Vagina (tissue), 2 donors: ENCODE measurements around the gene JPT2. TPM values are rescaled to one million over a fixed set of nuclear protein-coding genes. Genes with fewer than 3 reads are reported as not detected.

Experiments used
- DNase-seq, 2 donors: peaks; one replicate each; pipeline ENCODE4 v3.0.0-alpha.2; 2017; ENCODE audit errors: extremely low spot score in 2 of 2
- H3K27ac ChIP-seq: fragments of 200-600 bp; sonication (generic); one replicate; pipeline ENCODE4 v1.5.1; 2019
- H3K27me3 ChIP-seq: fragments of 200-600 bp; sonication (generic); one replicate; pipeline ENCODE4 v1.5.1; 2019
- H3K36me3 ChIP-seq, 2 donors: fragments of 200-600 bp; sonication (generic); one replicate each; pipeline ENCODE4 v1.5.1; 2017 to 2019
- H3K4me1 ChIP-seq: fragments of 200-600 bp; sonication (generic); one replicate; pipeline ENCODE4 v1.5.1; 2019
- H3K4me3 ChIP-seq, 2 donors: fragments of 200-600 bp; sonication (generic); 1 replicate in 1 of 2; 2 replicates in 1 of 2; pipeline ENCODE4 v1.5.1; 2016 to 2019
- H3K9me3 ChIP-seq: fragments of 200-600 bp; sonication (generic); one replicate; pipeline ENCODE4 v1.5.1; 2019
- POLR2A ChIP-seq, 2 donors: fragments of 450-650 bp; IDR thresholded peaks; one replicate each; pipeline ENCODE4 v1.6.1; 2017; ENCODE audit warnings: antibody characterized with exemption in 2 of 2, mild to moderate bottlenecking in 2 of 2, moderate library complexity in 2 of 2
- POLR2AphosphoS5 ChIP-seq, 2 donors: sonication (generic); formaldehyde crosslinking; IDR thresholded peaks; one replicate each; pipeline ENCODE4 v1.9.0; 2017; ENCODE audit warnings: antibody characterized with exemption in 2 of 2, mild to moderate bottlenecking in 2 of 2, low read depth in 1 of 2; ENCODE audit not compliant: insufficient read depth in 1 of 2
- intact Hi-C: fragments of 100-400 bp; cut with DNase I; formaldehyde crosslinking; loops from one replicate; pipeline ENCODE4 v1.15.1; 2023
- total RNA-seq: library from RNA; depleted of rRNA; stranded (reverse); fragments of >200 nt; gene quantifications from one replicate; pipeline ENCODE4 v1.2.3, GENCODE V29; 2016
- TF ChIP-seq, protein P1 (sequence below), 3 experiments: fragments of 450-650 bp in 2 of 3; fragments of 200-600 bp in 1 of 3; sonication (generic) in 1 of 3; IDR thresholded peaks; one replicate each; pipeline ENCODE4 v1.5.1; 2017 to 2019; ENCODE audit warnings: antibody characterized with exemption in 3 of 3, mild to moderate bottlenecking in 2 of 3, moderate library complexity in 2 of 3

JPT2 gene
- total RNA-seq, 1 donor from 2014 or later, result 19.9 TPM

DNA sequence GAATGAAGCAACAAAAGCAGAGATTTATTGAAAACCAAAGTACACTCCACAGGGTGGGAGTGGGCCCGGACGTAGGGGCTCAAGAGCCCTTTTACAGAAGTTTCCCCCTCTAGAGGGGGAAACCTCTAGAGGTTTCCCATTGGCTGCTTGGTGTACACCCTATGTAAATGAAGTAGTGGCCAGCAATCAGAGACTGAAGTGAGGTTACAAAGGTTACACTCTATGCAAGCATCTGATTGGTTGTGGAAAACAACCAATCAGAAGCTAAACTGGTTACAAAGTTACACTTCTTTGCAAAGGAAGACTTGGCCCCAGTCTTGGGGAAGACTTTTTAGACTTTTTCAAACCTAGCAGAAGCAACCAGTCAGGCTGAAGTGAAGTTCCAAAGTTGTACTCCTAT lies 38.8 kb upstream of the JPT2 start:
- H3K36me3 ChIP-seq, result peaks cover 0 to 61% of the 10 kb centered on the region in 2 donors
- H3K9me3 ChIP-seq, result no peaks in the 10 kb centered on the region
- no peaks in the 10 kb centered on the region for H3K4me1 ChIP-seq
- TF ChIP-seq, protein P1, sequence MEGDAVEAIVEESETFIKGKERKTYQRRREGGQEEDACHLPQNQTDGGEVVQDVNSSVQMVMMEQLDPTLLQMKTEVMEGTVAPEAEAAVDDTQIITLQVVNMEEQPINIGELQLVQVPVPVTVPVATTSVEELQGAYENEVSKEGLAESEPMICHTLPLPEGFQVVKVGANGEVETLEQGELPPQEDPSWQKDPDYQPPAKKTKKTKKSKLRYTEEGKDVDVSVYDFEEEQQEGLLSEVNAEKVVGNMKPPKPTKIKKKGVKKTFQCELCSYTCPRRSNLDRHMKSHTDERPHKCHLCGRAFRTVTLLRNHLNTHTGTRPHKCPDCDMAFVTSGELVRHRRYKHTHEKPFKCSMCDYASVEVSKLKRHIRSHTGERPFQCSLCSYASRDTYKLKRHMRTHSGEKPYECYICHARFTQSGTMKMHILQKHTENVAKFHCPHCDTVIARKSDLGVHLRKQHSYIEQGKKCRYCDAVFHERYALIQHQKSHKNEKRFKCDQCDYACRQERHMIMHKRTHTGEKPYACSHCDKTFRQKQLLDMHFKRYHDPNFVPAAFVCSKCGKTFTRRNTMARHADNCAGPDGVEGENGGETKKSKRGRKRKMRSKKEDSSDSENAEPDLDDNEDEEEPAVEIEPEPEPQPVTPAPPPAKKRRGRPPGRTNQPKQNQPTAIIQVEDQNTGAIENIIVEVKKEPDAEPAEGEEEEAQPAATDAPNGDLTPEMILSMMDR (IDR thresholded peaks at IDR 0.05), result no peak
- TF ChIP-seq POLR2A (IDR thresholded peaks at IDR 0.05), result no peak
- no peak for TF ChIP-seq POLR2AphosphoS5 (IDR thresholded peaks at IDR 0.05; ENCODE audit: insufficient read depth in 1 of 2, low read depth in 1 of 2)
- no peak overlapping the region for H3K27ac ChIP-seq
- DNase-seq, result no peak
- H3K27me3 ChIP-seq, result no peaks in the 10 kb centered on the region
- intact Hi-C loops, result no loop called here
- no peak overlapping the region for H3K4me3 ChIP-seq

DNA sequence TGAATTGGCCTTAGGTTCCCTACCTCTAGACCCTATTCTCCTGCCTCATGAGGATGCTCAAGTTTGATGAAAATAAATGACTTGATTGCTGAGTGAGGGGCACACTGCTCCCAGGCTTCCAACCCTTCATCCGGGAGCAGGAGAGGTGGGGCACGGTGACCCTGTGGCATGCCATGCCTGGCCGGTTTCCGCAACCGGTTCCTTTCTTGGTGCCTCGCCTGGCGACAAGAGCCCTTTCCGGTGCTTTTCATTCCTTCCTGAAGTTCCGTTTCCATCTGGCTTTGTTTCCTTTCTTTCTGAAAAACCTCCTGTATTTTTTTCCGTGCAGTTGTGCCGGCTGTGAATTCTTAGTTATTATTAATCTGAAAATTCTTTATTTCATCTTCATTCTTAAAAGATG lies 38.2 kb upstream of the JPT2 start:
- H3K4me1 ChIP-seq, result no peaks in the 10 kb centered on the region

DNA sequence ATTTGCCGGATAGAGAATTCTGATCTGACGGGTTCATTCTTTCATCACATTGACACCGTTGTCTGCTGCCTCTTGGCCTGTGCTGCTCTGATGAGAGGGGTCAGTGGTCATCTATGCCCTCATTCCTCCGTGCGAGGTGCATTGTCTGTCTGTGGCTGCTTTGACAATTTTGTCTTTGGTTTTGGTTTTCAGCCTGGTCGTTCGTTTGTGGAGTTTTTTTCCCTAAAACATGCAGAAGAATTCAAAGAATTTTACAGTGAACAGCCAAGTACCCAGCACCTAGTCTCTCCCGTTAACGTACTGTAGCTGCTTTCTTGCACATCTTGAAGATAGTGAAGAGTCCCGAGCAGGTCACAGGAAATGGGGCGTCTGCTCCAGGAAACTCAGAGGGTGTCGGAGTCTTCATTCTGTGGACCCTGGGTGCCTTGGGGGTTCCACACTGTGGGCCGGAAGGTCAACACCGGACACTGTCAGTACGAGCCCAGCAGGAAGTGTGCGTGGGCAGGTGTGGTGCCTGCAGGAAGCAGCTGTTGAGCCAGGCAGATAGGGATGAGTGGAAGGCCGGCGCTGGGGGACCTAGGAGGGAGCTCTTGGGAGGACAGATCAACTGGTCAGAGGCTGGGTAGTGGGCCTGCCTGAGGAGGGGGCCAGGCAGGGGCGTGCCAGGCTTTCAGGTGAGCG lies 37.7 kb upstream of the JPT2 start:
- Histone ChIP-seq H3K27ac (no peak overlapping the region), H3K9me3 (no peaks in the 10 kb centered on the region), H3K4me1 (peaks cover 2% of the 10 kb centered on the region), H3K36me3 (peaks cover 0 to 50% of the 10 kb centered on the region in 2 donors), H3K4me3 (no peak overlapping the region), H3K27me3 (no peaks in the 10 kb centered on the region)
- no peak for TF ChIP-seq POLR2A (IDR thresholded peaks at IDR 0.05)
- no peak for TF ChIP-seq POLR2AphosphoS5 (IDR thresholded peaks at IDR 0.05; ENCODE audit: insufficient read depth in 1 of 2, low read depth in 1 of 2)
- TF ChIP-seq, protein P1 (IDR thresholded peaks at IDR 0.05), result no peak
- intact Hi-C loops, result no loop called here
- no peak for DNase-seq

More for the DNA sequence above, 38.2 kb upstream of the JPT2 start:
- TF ChIP-seq POLR2AphosphoS5 (IDR thresholded peaks at IDR 0.05; ENCODE audit: insufficient read depth in 1 of 2, low read depth in 1 of 2) (no peak), POLR2A (IDR thresholded peaks at IDR 0.05) (no peak)
- TF ChIP-seq, protein P1 (IDR thresholded peaks at IDR 0.05), result no peak
- no peaks in the 10 kb centered on the region for H3K27me3 ChIP-seq
- no peak overlapping the region for H3K27ac ChIP-seq
- DNase-seq, result no peak
- intact Hi-C loops, result no loop called here
- H3K9me3 ChIP-seq, result no peaks in the 10 kb centered on the region
- H3K36me3 ChIP-seq, result peaks cover 0 to 55% of the 10 kb centered on the region in 2 donors
- H3K4me3 ChIP-seq, result no peak overlapping the region

DNA sequence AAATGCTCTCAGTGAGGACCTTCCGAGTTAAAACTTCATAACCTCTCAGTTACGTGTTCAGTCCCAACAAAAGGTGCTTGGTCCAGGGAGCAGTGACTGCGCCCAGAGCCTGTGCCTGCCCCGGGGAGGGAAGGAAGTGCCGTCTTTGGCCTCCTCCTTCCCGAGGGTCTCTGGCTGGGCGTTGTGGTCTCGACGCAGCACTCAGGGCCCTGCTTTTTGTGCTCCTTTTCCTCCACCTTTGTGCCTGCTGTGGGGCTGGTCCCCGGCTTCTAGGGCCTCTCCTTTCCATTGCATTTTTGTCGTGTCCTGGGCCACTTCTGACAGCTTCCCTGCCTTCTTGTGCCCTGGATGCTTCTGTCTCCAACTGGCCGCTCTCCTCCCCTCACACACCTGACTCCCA lies 36.8 kb upstream of the JPT2 start:
- TF ChIP-seq POLR2AphosphoS5 (IDR thresholded peaks at IDR 0.05; ENCODE audit: insufficient read depth in 1 of 2, low read depth in 1 of 2), result no peak
- TF ChIP-seq POLR2A (IDR thresholded peaks at IDR 0.05), result no peak
- TF ChIP-seq, protein P1 (IDR thresholded peaks at IDR 0.05), result no peak
- Histone ChIP-seq H3K9me3 (no peaks in the 10 kb centered on the region), H3K36me3 (peaks cover 0 to 49% of the 10 kb centered on the region in 2 donors), H3K27ac (no peak overlapping the region), H3K4me3 (no peak overlapping the region), H3K4me1 (peaks cover 11% of the 10 kb centered on the region), H3K27me3 (no peaks in the 10 kb centered on the region)
- intact Hi-C loops, result no loop called here
- DNase-seq, result no peak

DNA sequence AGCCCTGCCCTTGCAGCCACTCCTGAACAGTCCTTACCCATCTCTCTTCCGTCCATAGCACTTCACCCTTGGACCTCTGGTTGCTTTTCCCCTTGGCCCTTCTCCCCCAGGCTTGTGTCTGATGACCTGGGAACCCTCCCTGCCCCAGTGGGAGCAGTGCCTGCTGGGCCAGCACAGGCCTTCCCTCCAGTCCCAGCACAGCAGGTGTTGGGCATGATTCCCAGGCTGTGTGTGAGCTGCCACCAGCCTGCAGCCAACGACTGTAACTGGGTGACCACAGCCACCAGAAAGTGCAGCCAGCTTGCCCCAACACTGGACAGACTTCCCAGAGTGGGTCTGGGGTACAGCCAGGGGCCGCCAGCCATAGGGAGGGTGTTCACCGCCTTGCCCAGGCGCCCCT lies 35.9 kb upstream of the JPT2 start:
- H3K27ac ChIP-seq, result no peak overlapping the region
- TF ChIP-seq, protein P1 (IDR thresholded peaks at IDR 0.05), result no peak
- no peak for TF ChIP-seq POLR2A (IDR thresholded peaks at IDR 0.05)
- intact Hi-C loops, result no loop called here
- H3K4me3 ChIP-seq, result no peak overlapping the region
- H3K27me3 ChIP-seq, result no peaks in the 10 kb centered on the region
- H3K4me1 ChIP-seq, result peaks cover 16% of the 10 kb centered on the region
- no peaks in the 10 kb centered on the region for H3K9me3 ChIP-seq
- peaks cover 0 to 49% of the 10 kb centered on the region in 2 donors for H3K36me3 ChIP-seq
- no peak for DNase-seq
